ENCODE data around the gene RASGRF1.
"Not testable (repeated sequence)": the region's sequence is repeated elsewhere in the genome, so short reads cannot be mapped to it uniquely, and the experiment has no call there.

RASGRF1 gene

GRCh38 chr15:79122391-79122790, 31.8 kb upstream of the RASGRF1 start:
- Histone ChIP-seq H3K36me3 (ENCODE audit: control insufficient read depth, insufficient read depth, low read length) (no peaks in the 10 kb centered on the region), H3K4me3 (ENCODE audit: insufficient read depth, low read depth, low read length) (no peak overlapping the region), H3K4me1 (ENCODE audit: control insufficient read depth, insufficient read depth, low read length) (no peaks in the 10 kb centered on the region), H3K27ac (ENCODE audit: insufficient read depth, low read depth, low read length, poor library complexity, severe bottlenecking) (no peak overlapping the region), H3K9me3 (ENCODE audit: control insufficient read depth, low read length) (no peaks in the 10 kb centered on the region), H3K27me3 (ENCODE audit: control insufficient read depth, insufficient read depth, low read length, poor library complexity, severe bottlenecking) (no peaks in the 10 kb centered on the region)
- 90 to 92% methylated on average over 5 of the region's 5 CpGs for WGBS, 2 experiments

GRCh38 chr15:79121571-79121970, 31.0 kb upstream of the RASGRF1 start:
- H3K36me3 ChIP-seq (ENCODE audit: control insufficient read depth, insufficient read depth, low read length) = no peaks in the 10 kb centered on the region
- H3K9me3 ChIP-seq (ENCODE audit: control insufficient read depth, low read length) = no peaks in the 10 kb centered on the region
- H3K27ac ChIP-seq (ENCODE audit: insufficient read depth, low read depth, low read length, poor library complexity, severe bottlenecking) = no peak overlapping the region
- no peaks in the 10 kb centered on the region for H3K4me1 ChIP-seq (ENCODE audit: control insufficient read depth, insufficient read depth, low read length)
- H3K27me3 ChIP-seq (ENCODE audit: control insufficient read depth, insufficient read depth, low read length, poor library complexity, severe bottlenecking) = no peaks in the 10 kb centered on the region
- WGBS, 2 experiments = 88 to 94% methylated on average over 7 of the region's 7 CpGs
- H3K4me3 ChIP-seq (ENCODE audit: insufficient read depth, low read depth, low read length) = no peak overlapping the region

GRCh38 chr15:79117442-79118204, 27.0 kb upstream of the RASGRF1 start:
- no peaks in the 10 kb centered on the region for H3K4me1 ChIP-seq (ENCODE audit: control insufficient read depth, insufficient read depth, low read length)
- H3K4me3 ChIP-seq (ENCODE audit: insufficient read depth, low read depth, low read length) = no peak overlapping the region
- no peak overlapping the region for H3K27ac ChIP-seq (ENCODE audit: insufficient read depth, low read depth, low read length, poor library complexity, severe bottlenecking)
- WGBS, 2 experiments = 80 to 85% methylated on average over 3 of the region's 3 CpGs
- no peaks in the 10 kb centered on the region for H3K9me3 ChIP-seq (ENCODE audit: control insufficient read depth, low read length)
- H3K36me3 ChIP-seq (ENCODE audit: control insufficient read depth, insufficient read depth, low read length) = no peaks in the 10 kb centered on the region
- H3K27me3 ChIP-seq (ENCODE audit: control insufficient read depth, insufficient read depth, low read length, poor library complexity, severe bottlenecking) = no peaks in the 10 kb centered on the region

GRCh38 chr15:79116771-79117170, 26.2 kb upstream of the RASGRF1 start:
- Histone ChIP-seq H3K27me3 (ENCODE audit: control insufficient read depth, insufficient read depth, low read length, poor library complexity, severe bottlenecking) (no peaks in the 10 kb centered on the region), H3K4me1 (ENCODE audit: control insufficient read depth, insufficient read depth, low read length) (no peaks in the 10 kb centered on the region), H3K27ac (ENCODE audit: insufficient read depth, low read depth, low read length, poor library complexity, severe bottlenecking) (no peak overlapping the region), H3K9me3 (ENCODE audit: control insufficient read depth, low read length) (no peaks in the 10 kb centered on the region), H3K36me3 (ENCODE audit: control insufficient read depth, insufficient read depth, low read length) (no peaks in the 10 kb centered on the region), H3K4me3 (ENCODE audit: insufficient read depth, low read depth, low read length) (no peak overlapping the region)
- 91 to 95% methylated on average over 4 of the region's 4 CpGs for WGBS, 2 experiments

- 90 to 94% methylated on average over 7 of the region's 7 CpGs for WGBS, 2 experiments
- Histone ChIP-seq H3K9me3 (ENCODE audit: control insufficient read depth, low read length) (no peaks in the 10 kb centered on the region), H3K4me1 (ENCODE audit: control insufficient read depth, insufficient read depth, low read length) (no peaks in the 10 kb centered on the region), H3K27ac (ENCODE audit: insufficient read depth, low read depth, low read length, poor library complexity, severe bottlenecking) (no peak overlapping the region), H3K27me3 (ENCODE audit: control insufficient read depth, insufficient read depth, low read length, poor library complexity, severe bottlenecking) (no peaks in the 10 kb centered on the region), H3K4me3 (ENCODE audit: insufficient read depth, low read depth, low read length) (no peak overlapping the region), H3K36me3 (ENCODE audit: control insufficient read depth, insufficient read depth, low read length) (no peaks in the 10 kb centered on the region)
Measured at GRCh38 chr15:79115986-79116665, 25.5 kb upstream of the RASGRF1 start.

- WGBS, 2 experiments = 85% methylated on average over 2 of the region's 2 CpGs
- Histone ChIP-seq H3K27ac (ENCODE audit: insufficient read depth, low read depth, low read length, poor library complexity, severe bottlenecking) (no peak overlapping the region), H3K9me3 (ENCODE audit: control insufficient read depth, low read length) (no peaks in the 10 kb centered on the region), H3K4me1 (ENCODE audit: control insufficient read depth, insufficient read depth, low read length) (no peaks in the 10 kb centered on the region), H3K36me3 (ENCODE audit: control insufficient read depth, insufficient read depth, low read length) (no peaks in the 10 kb centered on the region), H3K27me3 (ENCODE audit: control insufficient read depth, insufficient read depth, low read length, poor library complexity, severe bottlenecking) (no peaks in the 10 kb centered on the region), H3K4me3 (ENCODE audit: insufficient read depth, low read depth, low read length) (no peak overlapping the region)
Measured at GRCh38 chr15:79113831-79114230, 23.3 kb upstream of the RASGRF1 start.

- H3K36me3 ChIP-seq (ENCODE audit: control insufficient read depth, insufficient read depth, low read length); H3K4me3 ChIP-seq (ENCODE audit: insufficient read depth, low read depth, low read length); H3K4me1 ChIP-seq (ENCODE audit: control insufficient read depth, insufficient read depth, low read length); H3K27ac ChIP-seq (ENCODE audit: insufficient read depth, low read depth, low read length, poor library complexity, severe bottlenecking); H3K27me3 ChIP-seq (ENCODE audit: control insufficient read depth, insufficient read depth, low read length, poor library complexity, severe bottlenecking); H3K9me3 ChIP-seq (ENCODE audit: control insufficient read depth, low read length): not testable (repeated sequence)
Measured at GRCh38 chr15:79111404-79111803, 20.8 kb upstream of the RASGRF1 start.

- no peaks in the 10 kb centered on the region for H3K4me1 ChIP-seq (ENCODE audit: control insufficient read depth, insufficient read depth, low read length)
- WGBS, 2 experiments = 93 to 94% methylated on average over 4 of the region's 4 CpGs
- no peak overlapping the region for H3K27ac ChIP-seq (ENCODE audit: insufficient read depth, low read depth, low read length, poor library complexity, severe bottlenecking)
- peaks cover 4% of the 10 kb centered on the region for H3K27me3 ChIP-seq (ENCODE audit: control insufficient read depth, insufficient read depth, low read length, poor library complexity, severe bottlenecking)
- no peak overlapping the region for H3K4me3 ChIP-seq (ENCODE audit: insufficient read depth, low read depth, low read length)
- H3K9me3 ChIP-seq (ENCODE audit: control insufficient read depth, low read length) = no peaks in the 10 kb centered on the region
- no peaks in the 10 kb centered on the region for H3K36me3 ChIP-seq (ENCODE audit: control insufficient read depth, insufficient read depth, low read length)
Measured at GRCh38 chr15:79105141-79105540, 14.6 kb upstream of the RASGRF1 start.

GRCh38 chr15:79102595-79102994, 12.0 kb upstream of the RASGRF1 start:
- Histone ChIP-seq H3K27ac (ENCODE audit: insufficient read depth, low read depth, low read length, poor library complexity, severe bottlenecking) (no peak overlapping the region), H3K27me3 (ENCODE audit: control insufficient read depth, insufficient read depth, low read length, poor library complexity, severe bottlenecking) (peaks cover 7% of the 10 kb centered on the region), H3K4me1 (ENCODE audit: control insufficient read depth, insufficient read depth, low read length) (no peaks in the 10 kb centered on the region), H3K9me3 (ENCODE audit: control insufficient read depth, low read length) (no peaks in the 10 kb centered on the region), H3K4me3 (ENCODE audit: insufficient read depth, low read depth, low read length) (no peak overlapping the region), H3K36me3 (ENCODE audit: control insufficient read depth, insufficient read depth, low read length) (no peaks in the 10 kb centered on the region)
- WGBS, 2 experiments = 86 to 92% methylated on average over 6 of the region's 6 CpGs

GRCh38 chr15:79101866-79102581, 11.4 kb upstream of the RASGRF1 start:
- 88% methylated on average over 12 of the region's 12 CpGs for WGBS, 2 experiments
- Histone ChIP-seq H3K27me3 (ENCODE audit: control insufficient read depth, insufficient read depth, low read length, poor library complexity, severe bottlenecking) (peaks cover 11% of the 10 kb centered on the region), H3K27ac (ENCODE audit: insufficient read depth, low read depth, low read length, poor library complexity, severe bottlenecking) (no peak overlapping the region)

More at GRCh38 chr15:79101866-79102581, 11.4 kb upstream of the RASGRF1 start:
- H3K9me3 ChIP-seq (ENCODE audit: control insufficient read depth, low read length) = no peaks in the 10 kb centered on the region
- no peaks in the 10 kb centered on the region for H3K4me1 ChIP-seq (ENCODE audit: control insufficient read depth, insufficient read depth, low read length)
- no peak overlapping the region for H3K4me3 ChIP-seq (ENCODE audit: insufficient read depth, low read depth, low read length)
- no peaks in the 10 kb centered on the region for H3K36me3 ChIP-seq (ENCODE audit: control insufficient read depth, insufficient read depth, low read length)

All from ectodermal cell (in vitro differentiated cells).